ENCODE results near the gene YES1.

The YES1 gene

DNA sequence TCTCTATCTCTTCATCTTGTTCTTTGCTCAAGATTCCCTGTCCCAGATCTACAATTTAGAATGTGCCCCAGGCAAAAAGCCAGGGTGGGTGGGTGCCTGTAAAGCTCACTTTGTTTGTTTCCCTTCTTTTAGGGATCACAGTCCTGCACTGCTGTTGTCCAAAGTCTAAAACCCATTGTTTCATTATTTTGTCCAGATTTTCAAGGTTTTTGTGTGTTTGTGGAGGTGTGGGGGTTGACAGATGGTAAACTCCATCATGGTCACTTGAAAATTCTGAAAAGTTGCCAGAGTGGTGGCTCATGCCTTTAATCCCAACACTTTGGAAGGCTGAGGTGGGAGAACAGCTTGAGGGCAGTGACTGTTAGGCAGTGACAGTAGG is 41.5 kb downstream of the YES1 start:
- no peak overlapping the region for H3K4me3 ChIP-seq (IDR thresholded peaks at IDR 0.05; ENCODE audit: insufficient read depth, low read depth, low read length)
- H3K9ac ChIP-seq = no peak overlapping the region
- no peaks in the 10 kb centered on the region for H3K36me3 ChIP-seq (ENCODE audit: insufficient read depth)
- no peaks in the 10 kb centered on the region for H3K27me3 ChIP-seq (ENCODE audit: insufficient read depth, low read depth)
- H4K20me1 ChIP-seq (ENCODE audit: insufficient read depth) = no peaks in the 10 kb centered on the region
- H3K4me1 ChIP-seq (ENCODE audit: low read depth, poor library complexity, severe bottlenecking) = no peaks in the 10 kb centered on the region
- no peak overlapping the region for H2AFZ ChIP-seq (ENCODE audit: low read depth)
- H3K79me2 ChIP-seq (ENCODE audit: insufficient read depth, low read depth) = no peaks in the 10 kb centered on the region; the same call in 1 of the 2 replicates
- no peak overlapping the region for H3K4me2 ChIP-seq
- H3K27ac ChIP-seq = no peak overlapping the region
- TF ChIP-seq, protein P1, sequence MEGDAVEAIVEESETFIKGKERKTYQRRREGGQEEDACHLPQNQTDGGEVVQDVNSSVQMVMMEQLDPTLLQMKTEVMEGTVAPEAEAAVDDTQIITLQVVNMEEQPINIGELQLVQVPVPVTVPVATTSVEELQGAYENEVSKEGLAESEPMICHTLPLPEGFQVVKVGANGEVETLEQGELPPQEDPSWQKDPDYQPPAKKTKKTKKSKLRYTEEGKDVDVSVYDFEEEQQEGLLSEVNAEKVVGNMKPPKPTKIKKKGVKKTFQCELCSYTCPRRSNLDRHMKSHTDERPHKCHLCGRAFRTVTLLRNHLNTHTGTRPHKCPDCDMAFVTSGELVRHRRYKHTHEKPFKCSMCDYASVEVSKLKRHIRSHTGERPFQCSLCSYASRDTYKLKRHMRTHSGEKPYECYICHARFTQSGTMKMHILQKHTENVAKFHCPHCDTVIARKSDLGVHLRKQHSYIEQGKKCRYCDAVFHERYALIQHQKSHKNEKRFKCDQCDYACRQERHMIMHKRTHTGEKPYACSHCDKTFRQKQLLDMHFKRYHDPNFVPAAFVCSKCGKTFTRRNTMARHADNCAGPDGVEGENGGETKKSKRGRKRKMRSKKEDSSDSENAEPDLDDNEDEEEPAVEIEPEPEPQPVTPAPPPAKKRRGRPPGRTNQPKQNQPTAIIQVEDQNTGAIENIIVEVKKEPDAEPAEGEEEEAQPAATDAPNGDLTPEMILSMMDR (conservative IDR thresholded peaks at IDR 0.05; ENCODE audit: low read depth, low read length) = no peak

DNA sequence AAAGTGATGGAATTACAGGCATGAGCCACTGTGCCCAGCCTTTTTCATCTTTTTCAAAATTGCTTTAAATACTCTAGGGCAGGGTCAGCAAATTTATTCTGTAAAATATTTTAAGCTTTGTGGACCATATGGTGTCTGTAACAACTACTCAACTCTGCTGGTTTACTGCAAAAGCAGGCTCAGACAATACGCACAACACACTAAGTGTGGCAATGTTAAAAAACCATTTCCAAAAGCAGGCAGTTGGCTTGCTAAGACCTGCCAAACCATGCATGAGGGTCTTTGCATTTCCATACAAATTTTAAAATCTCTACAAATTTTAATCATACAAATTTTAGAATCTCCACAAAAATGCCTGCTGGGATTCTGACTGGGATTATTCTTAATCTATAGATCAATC is 44.1 kb downstream of the YES1 start:
- TF ChIP-seq, protein P1 (conservative IDR thresholded peaks at IDR 0.05; ENCODE audit: low read depth, low read length) = no peak
- Histone ChIP-seq H3K4me2 (no peak overlapping the region), H3K27ac (no peak overlapping the region), H2AFZ (ENCODE audit: low read depth) (no peak overlapping the region), H3K4me1 (ENCODE audit: low read depth, poor library complexity, severe bottlenecking) (no peaks in the 10 kb centered on the region), H3K79me2 (ENCODE audit: insufficient read depth, low read depth) (no peaks in the 10 kb centered on the region), H3K4me3 (IDR thresholded peaks at IDR 0.05; ENCODE audit: insufficient read depth, low read depth, low read length) (no peak overlapping the region), H3K27me3 (ENCODE audit: insufficient read depth, low read depth) (no peaks in the 10 kb centered on the region), H3K36me3 (ENCODE audit: insufficient read depth) (no peaks in the 10 kb centered on the region), H4K20me1 (ENCODE audit: insufficient read depth) (no peaks in the 10 kb centered on the region), H3K9ac (no peak overlapping the region)

DNA sequence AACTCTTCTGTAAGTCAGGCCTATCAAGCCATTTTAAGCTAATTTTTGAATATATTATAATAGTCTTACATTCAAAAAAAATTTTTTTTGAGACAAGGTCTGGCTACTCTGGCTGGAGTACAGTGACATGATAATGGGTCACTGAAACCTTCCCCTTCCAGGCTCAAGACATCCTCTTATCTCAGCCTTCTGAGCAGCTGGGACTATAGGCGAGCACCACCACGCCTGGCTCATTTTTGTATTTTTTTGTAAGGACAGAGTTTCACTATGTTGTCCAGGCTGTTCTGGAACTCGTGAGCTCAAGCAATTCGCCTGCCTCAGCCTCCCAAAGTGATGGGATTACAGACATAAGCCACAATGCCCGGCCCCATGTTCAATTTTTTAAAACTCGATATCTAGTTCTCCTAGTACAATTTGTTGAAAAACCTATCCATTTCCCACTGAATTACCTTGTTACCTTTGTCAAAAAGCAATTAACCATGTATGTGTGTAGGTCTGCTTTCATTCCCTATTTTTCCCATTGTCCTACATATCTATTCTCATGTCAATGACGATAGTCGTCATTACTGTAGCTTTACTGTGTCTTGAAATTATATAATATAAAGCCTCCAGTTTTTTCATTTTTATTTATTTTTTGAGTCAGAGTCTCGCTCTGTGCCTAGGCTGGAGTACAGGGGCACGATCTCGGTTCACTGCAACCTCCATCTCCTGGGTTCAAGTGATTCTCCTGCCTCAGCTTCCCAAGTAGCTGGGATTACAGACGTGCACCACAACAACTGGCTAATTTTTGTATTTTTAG is 44.8 kb downstream of the YES1 start:
- Histone ChIP-seq H3K9ac (no peak overlapping the region), H3K27ac (no peak overlapping the region), H3K4me1 (ENCODE audit: low read depth, poor library complexity, severe bottlenecking) (no peaks in the 10 kb centered on the region), H3K4me2 (no peak overlapping the region), H4K20me1 (ENCODE audit: insufficient read depth) (no peaks in the 10 kb centered on the region), H3K4me3 (IDR thresholded peaks at IDR 0.05; ENCODE audit: insufficient read depth, low read depth, low read length) (no peak overlapping the region), H3K36me3 (ENCODE audit: insufficient read depth) (no peaks in the 10 kb centered on the region), H2AFZ (ENCODE audit: low read depth) (no peak overlapping the region), H3K27me3 (ENCODE audit: insufficient read depth, low read depth) (no peaks in the 10 kb centered on the region), H3K79me2 (ENCODE audit: insufficient read depth, low read depth) (no peaks in the 10 kb centered on the region)
- TF ChIP-seq, protein P1 (conservative IDR thresholded peaks at IDR 0.05; ENCODE audit: low read depth, low read length) = no peak

DNA sequence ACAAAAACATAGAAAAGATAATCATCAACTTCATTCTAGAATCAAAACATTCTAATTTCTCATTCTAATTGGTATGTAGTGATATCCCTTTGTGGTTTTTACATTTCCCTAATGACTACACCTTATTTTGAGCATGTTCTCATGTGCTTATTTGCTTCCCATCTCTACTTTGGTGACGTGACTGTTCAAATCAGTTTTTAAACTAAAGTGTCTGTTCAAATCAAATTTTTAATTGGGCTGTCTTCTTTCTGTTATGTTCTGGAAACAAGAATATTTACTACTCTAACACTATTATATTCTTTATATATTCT is 45.5 kb downstream of the YES1 start:
- Histone ChIP-seq H3K27me3 (ENCODE audit: insufficient read depth, low read depth) (no peaks in the 10 kb centered on the region), H3K36me3 (ENCODE audit: insufficient read depth) (no peaks in the 10 kb centered on the region), H3K4me2 (no peak overlapping the region), H2AFZ (ENCODE audit: low read depth) (no peak overlapping the region), H3K27ac (no peak overlapping the region), H3K4me3 (IDR thresholded peaks at IDR 0.05; ENCODE audit: insufficient read depth, low read depth, low read length) (no peak overlapping the region), H3K79me2 (ENCODE audit: insufficient read depth, low read depth) (peaks cover 7% of the 10 kb centered on the region; the same call in 1 of the 2 replicates), H4K20me1 (ENCODE audit: insufficient read depth) (no peaks in the 10 kb centered on the region), H3K9ac (no peak overlapping the region), H3K4me1 (ENCODE audit: low read depth, poor library complexity, severe bottlenecking) (no peaks in the 10 kb centered on the region)
- TF ChIP-seq, protein P1 (conservative IDR thresholded peaks at IDR 0.05; ENCODE audit: low read depth, low read length) = no peak
